GM21360 (cell line): Measurements from ENCODE around the gene SAT2.
"Not testable (repeated sequence)": the region's sequence is repeated elsewhere in the genome, so short reads cannot be mapped to it uniquely, and the experiment has no call there.

ENCODE experiments used
- ATAC-seq: cut with Tn5 transposase; IDR thresholded peaks from one replicate; pipeline ENCODE4 v1.9.1; 2021; ENCODE audit warnings: mild to moderate bottlenecking, moderate library complexity; ENCODE audit not compliant: unreplicated experiment

Gene SAT2

GRCh38 chr17:7627250-7628121 is at the start of gene SAT2:
Gene SAT2 (minus strand): TSS chr17:7627821. CDS start chr17:7627635, 186 bp downstream.
- ATAC-seq: peak; percentile 78

- ATAC-seq: no peak
Measured at GRCh38 chr17:7676533-7676932, 48.9 kb upstream of the SAT2 start.

DNA sequence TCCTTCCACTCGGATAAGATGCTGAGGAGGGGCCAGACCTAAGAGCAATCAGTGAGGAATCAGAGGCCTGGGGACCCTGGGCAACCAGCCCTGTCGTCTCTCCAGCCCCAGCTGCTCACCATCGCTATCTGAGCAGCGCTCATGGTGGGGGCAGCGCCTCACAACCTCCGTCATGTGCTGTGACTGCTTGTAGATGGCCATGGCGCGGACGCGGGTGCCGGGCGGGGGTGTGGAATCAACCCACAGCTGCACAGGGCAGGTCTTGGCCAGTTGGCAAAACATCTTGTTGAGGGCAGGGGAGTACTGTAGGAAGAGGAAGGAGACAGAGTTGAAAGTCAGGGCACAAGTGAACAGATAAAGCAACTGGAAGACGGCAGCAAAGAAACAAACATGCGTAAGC is 47.3 kb upstream of the SAT2 start:
- ATAC-seq: no peak

DNA sequence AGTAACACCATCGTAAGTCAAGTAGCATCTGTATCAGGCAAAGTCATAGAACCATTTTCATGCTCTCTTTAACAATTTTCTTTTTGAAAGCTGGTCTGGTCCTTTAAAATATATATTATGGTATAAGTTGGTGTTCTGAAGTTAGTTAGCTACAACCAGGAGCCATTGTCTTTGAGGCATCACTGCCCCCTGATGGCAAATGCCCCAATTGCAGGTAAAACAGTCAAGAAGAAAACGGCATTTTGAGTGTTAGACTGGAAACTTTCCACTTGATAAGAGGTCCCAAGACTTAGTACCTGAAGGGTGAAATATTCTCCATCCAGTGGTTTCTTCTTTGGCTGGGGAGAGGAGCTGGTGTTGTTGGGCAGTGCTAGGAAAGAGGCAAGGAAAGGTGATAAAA is 45.6 kb upstream of the SAT2 start:
- no peak for ATAC-seq

DNA sequence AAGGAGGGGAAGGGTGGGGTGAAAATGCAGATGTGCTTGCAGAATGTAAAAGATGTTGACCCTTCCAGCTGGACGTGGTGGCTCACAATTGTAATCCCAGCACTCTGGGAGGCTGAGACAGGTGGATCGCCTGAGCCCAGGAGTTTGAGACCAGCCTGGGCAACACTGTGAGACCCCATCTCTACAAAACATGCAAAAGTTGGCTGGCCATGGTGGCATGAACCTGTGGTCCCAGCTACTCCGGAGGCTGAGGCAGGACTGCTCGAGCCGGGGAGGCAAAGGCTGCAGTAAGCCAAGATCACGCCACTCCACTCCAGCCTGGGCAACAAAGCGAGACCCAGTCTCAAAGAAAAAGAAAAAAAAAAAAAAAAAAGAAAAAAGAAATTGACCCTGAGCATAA is 40.9 kb upstream of the SAT2 start:
- no peak for ATAC-seq

DNA sequence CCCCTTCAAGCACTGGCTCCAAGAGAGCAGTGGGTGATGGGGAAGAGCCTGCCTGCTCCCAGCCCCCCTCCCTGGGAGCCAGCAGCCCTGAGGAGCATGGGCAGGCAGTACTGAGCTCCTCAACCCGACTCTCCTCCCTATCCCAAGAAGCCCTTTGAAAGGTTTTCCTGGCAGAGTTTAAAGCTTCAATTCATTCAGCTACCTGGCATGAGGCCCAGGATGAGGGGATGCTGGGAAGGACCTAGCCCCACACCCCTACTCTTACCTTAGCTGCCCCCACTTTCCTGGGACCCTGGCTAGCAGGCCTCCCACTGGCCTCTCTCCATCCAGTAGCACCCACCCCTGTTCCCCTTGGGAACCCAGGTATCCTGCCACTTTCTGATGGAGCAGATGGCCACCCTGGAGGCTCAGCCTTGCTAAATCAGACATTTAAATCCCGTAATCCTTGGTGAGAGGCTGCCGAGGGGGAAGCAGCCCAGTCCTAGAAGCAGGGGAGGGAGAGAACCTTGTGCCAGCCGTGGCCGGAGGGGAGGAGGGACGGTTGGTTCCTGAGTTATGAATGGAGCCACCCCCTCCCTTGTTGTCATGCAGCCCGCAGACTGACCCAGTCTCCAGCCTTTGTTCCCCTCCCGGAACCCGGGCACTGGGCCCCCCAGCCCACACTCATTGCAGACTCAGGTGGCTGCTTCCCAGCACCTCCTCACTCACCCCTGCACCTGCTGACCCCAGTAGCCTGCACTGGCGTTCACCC is 40.2 kb upstream of the SAT2 start:
- no peak for ATAC-seq

- ATAC-seq: no peak
Measured at GRCh38 chr17:7656958-7657609, 29.5 kb upstream of the SAT2 start.

- ATAC-seq: no peak
Measured at GRCh38 chr17:7655541-7655840, 27.9 kb upstream of the SAT2 start.

- ATAC-seq: no peak
Measured at GRCh38 chr17:7654832-7655540, 27.4 kb upstream of the SAT2 start.

DNA sequence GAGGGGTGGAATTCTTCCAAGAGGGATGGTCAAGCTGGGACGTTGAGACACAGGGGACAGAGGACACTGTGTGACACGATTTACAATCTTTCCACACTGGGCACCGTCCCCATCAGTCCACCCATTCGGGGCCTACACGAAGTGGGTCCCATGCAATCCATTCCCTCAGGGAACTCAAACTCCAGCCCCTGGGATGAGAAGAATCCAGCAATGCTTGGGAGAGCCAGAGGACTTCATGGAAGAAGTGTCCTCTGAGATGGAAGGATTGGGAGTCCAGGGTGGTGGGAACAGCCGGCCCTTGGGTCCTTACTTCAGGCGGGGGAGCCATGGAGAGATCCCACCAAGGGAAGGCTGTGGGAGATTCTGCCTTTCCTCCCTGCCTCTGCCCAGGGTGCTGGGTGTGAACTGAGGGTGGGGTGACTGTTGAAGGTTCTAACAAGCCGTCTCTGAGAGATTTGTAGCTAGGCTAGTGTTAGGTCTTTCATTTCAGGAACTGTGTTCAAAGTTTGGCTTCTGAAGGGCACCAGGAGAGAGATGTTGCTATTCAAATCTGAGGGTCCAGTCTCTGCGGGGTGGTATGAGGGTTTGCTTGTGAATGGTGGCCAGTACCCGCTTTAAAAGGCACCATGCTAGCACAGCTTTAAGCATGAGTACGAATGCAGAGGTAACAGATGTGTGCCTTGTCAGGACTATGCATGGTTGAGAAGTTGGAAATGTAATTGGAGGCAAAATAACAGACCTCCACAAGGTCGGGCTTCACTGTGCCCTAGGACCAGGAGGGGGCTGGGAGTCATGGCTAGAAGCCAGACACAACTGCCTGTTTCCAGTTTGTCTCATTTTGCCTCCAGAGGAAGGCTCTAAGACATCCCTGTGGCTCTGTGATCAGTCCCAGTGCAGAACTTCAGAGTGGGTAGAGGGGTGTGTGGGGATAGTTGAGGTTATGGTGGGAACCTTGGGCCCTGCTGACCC is 25.1 kb upstream of the SAT2 start:
- no peak for ATAC-seq

DNA sequence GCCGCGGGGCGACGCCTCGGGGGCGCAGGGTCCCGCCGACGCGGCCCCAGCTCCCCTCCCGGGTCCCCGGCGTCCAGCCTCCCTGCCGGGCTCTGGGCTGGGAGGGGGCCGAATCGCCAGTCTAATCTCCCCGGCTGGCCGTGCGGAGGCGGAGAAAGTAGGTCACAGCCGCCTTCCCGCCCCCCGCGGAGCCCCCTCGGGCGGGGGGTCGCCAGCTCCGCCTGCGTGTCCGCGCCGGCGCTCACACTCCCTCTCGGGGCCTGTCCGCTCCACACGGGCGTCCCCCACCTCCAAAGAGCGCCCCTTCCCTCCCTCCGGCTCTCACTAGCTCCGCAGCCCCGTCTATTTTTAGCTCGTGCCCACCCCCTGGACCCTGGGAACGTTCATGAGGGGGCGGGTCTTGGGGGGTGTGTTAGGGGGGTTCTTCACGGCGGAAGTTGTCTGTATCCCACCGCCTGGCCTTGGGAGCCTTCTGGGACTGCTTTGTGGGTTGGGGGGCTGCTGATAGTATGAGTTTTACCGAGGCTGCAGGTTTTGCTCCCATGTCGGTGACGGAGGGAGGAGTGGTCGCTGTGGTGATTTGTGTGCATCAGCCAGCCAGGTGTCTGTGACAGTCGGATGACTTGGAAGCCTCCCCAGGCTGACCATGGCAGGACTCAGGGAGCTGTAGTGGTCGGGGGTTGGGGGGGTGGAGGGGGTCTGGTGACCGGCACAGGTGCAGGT is 24.2 kb upstream of the SAT2 start:
- no peak for ATAC-seq

DNA sequence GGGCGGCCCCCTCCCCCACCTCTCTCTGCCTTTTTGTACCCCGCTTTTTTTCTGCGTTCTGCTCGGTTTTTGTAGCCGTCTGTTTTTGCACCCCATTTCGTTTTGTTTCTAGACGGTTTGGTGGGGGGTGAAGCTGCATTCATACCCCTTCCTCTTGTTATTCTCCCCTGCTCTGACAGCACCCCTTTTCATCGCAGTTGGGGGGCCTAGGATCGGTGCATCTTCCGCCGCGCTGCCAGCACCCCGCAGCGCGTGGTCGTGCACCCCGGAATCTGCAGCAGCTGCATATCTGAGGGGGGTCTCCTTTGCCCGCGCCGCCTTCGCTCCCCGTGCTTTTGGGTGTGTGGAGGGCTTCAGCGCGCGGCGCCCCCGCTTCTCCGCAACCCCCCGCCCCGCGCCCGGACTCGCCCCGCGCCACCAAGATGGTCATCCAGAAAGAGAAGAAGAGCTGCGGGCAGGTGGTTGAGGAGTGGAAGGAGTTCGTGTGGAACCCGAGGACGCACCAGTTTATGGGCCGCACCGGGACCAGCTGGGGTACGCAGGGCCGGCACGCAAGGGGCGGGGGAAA is 23.6 kb upstream of the SAT2 start:
- ATAC-seq: no peak

DNA sequence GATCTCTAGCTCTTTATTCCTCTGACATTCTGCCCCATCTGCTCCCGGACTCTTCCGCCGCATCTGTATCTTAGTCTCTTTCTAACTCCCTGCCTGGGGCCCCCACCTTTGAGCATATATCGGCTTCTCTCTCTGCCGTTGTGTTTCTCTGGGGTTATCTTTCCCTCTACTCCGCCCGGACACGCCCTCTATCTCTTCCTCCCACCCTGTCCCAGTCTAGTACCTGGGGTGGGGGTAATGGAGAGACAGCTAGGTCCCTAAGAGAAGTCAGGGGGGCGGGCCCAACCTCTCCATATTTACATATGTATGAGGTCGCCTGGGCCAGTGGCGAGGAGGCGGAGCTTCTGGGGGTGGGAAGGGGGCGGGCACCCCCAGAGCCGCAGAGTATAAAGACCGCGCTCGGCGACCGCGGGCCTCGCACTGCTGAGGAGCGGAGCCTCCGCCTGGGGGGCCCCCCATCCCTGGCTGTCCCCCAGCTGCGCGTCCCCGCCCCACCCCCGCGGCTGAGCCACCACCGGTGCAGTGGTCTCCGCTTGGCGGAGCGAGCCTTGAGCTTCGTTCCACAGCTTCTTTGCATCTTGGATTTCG is 23.0 kb upstream of the SAT2 start, which contains the start of gene ATP1B2:
Gene ATP1B2, plus strand, starts transcription at position 418 of the 588 bp plus-strand sequence. CDS start 593 bp downstream, outside the sequence.
- ATAC-seq: no peak

DNA sequence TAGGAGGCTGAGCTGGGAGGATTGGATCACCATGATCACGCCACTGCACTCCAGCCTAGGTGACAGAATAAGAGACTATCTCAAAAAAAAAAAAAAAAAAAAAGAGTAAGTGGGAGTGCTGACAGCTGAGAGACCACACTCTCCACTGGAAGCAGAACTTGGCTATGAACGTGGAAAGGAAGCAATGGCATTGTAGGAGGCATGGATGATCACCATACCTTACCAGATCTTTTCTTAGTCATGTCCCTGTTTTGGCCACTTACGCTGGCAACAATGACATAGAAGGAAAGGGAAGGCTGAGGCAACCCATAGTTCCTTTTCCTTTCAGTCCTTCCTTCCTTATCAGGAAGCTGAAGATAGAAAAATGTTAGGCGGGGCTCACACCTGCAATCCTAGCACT is 19.4 kb upstream of the SAT2 start:
- ATAC-seq: no peak

- no peak for ATAC-seq
Measured at GRCh38 chr17:7646457-7646856, 18.8 kb upstream of the SAT2 start.

- ATAC-seq: no peak
Measured at GRCh38 chr17:7644775-7645174, 17.2 kb upstream of the SAT2 start.

DNA sequence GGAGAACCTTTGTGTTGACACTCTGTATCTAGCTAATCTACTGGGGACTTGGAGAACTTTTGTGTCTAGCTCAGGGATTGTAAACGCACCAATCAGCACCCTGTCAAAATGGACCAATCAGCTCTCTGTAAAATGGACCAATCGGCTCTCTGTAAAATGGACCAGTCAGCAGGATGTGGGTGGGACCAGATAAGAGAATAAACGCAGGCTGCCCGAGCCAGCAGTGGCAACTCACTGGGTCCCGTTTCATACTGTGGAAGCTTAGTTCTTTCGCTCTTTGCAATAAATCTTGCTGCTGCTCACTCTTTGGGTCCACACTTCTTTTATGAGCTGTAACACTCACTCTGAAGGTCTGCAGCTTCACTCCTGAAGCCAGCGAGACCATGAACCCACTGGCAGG is 14.0 kb upstream of the SAT2 start:
- ATAC-seq: not testable (repeated sequence)

DNA sequence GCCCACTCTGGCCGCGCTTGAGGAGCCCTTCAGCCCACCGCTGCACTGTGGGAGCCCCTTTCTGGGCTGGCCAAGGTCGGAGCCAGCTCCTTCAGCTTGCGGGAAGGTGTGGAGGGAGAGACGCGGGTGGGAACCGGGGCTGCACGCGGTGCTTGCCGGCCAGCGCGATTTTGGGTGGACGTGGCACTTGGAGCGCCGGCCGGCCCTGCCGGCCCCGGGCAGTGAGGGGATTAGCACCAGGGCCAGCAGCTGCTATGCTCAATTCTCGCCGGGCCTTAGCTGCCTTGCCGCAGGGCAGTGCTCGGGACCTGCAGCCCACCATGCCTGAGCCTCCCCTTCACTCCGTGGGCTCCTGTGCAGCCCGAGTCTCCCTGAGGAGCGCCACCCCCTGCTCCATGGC is 13.2 kb upstream of the SAT2 start:
- ATAC-seq: no peak

DNA sequence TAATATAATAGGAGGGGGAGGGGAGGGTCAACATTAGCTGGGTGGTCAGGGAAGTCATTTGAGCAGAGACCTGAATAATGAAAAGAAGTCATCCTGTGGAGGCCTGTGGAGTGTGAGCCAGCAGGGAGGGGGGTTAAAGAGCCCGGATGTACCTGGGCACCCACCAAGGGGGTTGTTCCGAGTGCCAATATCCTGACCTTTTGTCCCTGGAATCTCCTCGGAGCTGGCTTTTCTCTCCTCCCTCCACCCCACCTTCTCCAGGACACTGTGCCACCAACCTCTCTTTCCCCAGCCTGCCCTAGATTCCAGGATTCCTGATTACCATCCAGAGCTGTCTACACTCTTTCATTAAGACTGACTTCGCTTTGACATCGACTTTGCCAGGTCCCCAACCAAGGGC is 8.5 kb upstream of the SAT2 start:
- no peak for ATAC-seq
